Neural cell (in vitro differentiated cells): ENCODE measurements around the gene HRK.
A peak's percentile ranks its signal among the peaks of the same experiment; 100 is the strongest.

Experiments used
- POLR2AphosphoS5 ChIP-seq: IDR thresholded peaks from 2 replicates; pipeline ENCODE4 v1.6.1; 2012
- TF ChIP-seq, protein P1 (sequence below): fragments of 450-650 bp; IDR thresholded peaks from 2 replicates; pipeline ENCODE4 v1.5.1; 2014; ENCODE audit warnings: antibody characterized with exemption, mild to moderate bottlenecking, moderate library complexity; ENCODE audit not compliant: poor library complexity, severe bottlenecking

DNA sequence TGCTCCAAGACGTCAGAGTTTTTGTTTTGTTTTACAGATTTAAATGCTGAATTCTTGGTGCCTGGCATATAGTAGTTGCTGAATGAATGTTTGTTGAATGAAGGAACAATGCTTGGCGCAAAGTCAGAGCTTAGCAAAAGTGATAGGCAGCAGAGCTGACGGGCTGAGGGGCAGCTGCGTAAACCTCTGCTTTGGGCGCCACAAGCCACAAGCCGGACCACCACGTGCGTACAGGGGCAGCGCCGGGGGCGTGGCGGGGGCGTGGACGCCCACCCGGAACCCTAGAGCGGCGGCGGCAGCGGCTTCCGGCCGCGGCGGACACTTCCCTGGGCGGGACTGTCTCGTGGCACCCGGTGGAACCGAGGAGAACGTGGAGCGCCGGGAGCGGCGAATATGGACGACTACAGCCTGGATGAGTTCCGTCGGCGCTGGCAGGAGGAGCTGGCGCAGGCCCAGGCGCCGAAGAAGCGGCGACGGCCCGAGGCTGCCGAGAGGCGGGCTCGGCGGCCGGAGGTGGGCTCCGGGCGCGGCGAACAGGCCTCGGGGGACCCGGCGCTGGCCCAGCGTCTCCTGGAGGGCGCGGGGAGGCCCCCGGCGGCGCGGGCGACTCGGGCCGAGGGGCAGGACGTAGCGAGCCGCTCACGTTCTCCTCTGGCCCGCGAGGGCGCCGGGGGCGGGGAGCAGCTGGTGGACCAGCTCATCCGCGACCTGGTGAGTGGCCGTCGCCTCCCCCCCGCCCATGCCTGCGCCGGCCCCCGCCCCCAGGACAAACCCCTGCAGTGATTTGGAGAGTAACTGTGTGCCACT is 29.6 kb upstream of the HRK start, which contains the start of gene FBXW8:
- TF ChIP-seq, protein P1, sequence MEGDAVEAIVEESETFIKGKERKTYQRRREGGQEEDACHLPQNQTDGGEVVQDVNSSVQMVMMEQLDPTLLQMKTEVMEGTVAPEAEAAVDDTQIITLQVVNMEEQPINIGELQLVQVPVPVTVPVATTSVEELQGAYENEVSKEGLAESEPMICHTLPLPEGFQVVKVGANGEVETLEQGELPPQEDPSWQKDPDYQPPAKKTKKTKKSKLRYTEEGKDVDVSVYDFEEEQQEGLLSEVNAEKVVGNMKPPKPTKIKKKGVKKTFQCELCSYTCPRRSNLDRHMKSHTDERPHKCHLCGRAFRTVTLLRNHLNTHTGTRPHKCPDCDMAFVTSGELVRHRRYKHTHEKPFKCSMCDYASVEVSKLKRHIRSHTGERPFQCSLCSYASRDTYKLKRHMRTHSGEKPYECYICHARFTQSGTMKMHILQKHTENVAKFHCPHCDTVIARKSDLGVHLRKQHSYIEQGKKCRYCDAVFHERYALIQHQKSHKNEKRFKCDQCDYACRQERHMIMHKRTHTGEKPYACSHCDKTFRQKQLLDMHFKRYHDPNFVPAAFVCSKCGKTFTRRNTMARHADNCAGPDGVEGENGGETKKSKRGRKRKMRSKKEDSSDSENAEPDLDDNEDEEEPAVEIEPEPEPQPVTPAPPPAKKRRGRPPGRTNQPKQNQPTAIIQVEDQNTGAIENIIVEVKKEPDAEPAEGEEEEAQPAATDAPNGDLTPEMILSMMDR, result no peak
- TF ChIP-seq POLR2AphosphoS5, result peak; percentile 63
